GM21717 (cell line): Measurements from ENCODE around the gene MIS12.

ENCODE experiments used
- ATAC-seq: cut with Tn5 transposase; IDR thresholded peaks from one replicate; pipeline ENCODE4 v1.9.1; 2021; ENCODE audit warnings: mild to moderate bottlenecking, moderate library complexity; ENCODE audit not compliant: unreplicated experiment

MIS12 gene

DNA sequence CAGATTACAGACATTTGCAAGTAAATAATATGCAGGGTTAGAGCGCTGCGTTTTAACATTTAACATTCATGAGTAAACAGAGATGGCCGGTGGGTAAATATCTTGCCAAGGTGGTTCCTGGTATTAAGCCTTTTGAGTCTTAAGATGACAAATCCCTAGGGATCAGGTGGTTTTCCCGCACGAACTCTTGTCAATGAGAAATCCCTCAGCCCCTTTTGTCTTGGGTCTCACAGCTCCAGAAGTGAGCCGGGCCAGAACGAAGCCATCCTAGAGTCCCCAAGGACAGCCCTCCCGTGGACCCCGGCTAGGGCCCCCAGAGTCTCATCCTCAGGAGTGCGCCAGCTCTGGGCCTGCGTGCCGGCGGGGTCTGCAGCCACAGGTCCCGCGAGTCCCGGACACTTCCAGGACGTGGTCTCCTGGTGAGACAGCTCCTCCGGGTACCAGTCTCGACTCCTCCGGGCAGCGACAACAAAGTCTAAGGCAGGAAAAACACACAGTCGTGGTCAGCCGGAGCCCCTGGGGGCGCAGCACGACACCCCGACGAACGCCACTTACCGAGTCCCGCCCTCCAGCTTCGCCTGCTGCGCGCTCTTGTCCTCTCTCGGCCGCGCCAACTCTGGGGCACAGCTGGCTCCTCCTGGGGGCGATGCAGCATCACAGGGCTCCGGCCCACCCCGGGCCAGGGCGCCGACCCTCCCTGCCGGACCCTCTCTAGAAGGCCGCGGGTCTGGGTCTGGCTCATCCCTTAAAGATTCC, 13.3 kb downstream of the MIS12 start:
- no peak for ATAC-seq

DNA sequence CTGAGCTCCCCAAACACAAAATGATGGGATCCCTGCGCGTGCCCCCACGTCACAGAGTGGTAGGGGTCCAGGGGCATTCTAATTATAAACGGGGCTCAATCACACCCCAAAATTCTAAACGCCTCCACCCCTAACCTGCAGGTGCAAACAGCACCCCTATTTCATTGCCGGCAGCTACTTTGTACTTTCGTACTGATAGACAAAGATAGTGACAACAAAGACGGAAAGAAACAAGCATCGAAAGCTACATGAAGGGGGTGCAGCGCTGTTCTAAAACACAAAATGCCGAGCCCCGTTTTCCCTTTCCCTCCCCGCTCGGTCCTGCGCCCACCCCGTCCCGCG, 13.9 kb downstream of the MIS12 start:
- ATAC-seq: no peak

DNA sequence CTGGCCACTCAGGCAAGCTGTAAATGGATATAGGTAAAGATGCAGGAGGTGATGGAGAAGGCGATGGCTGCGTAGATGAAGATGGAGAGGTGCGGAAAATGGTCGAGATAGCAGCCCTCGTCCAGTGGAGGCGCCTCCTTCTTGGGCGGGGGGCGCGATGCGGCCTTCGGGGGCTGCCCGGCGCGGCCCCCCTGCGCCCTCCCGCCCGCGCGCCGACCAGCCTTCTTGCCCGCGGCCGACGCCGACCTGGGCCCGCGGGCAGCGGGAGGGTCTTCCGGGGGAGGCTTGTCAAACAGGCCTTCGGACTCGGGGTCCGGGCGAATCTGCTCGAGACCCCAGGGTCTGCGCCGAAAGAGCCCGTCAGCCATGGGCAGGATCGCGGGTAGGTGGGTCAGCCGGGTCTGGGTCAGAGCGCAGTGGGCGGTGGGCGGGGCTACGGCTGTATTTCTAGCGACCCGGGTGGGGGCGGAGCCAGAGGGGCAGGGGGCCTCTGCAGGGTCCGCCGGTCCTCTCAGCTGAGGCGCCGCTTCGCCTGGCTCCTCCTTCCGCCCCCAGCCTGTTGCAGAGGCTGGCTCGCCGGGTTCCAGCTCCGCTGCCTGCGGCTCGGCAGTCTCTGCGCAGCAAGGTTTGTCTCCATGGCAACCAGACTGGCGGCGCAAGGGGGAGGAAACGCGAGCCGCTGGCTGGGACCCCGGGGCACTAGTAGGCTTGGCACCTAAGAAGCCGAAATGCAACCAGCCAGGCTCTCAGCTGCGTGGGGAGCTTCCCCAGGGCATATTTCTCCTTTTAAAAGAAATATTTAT, 14.4 kb downstream of the MIS12 start:
- ATAC-seq: no peak

DNA sequence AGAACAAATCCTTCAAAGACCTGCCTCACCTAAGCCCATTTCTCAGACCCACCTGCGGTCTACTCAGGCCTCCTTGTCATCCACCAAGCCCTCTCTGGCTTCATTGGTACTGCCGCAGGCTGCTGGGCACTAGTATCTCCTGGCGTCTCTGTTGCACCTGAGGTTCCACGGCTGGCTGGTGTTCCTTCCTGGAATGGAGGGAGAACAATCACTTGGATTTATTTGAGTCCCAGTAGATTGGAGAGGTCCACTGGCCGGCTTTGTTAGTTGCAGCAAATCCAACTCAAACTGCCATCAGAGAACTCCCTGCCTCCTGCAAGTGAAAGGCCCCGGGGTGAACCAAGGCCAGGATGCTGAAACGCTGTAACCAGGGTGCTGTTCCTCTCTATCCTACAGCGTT, 15.3 kb downstream of the MIS12 start:
- no peak for ATAC-seq

DNA sequence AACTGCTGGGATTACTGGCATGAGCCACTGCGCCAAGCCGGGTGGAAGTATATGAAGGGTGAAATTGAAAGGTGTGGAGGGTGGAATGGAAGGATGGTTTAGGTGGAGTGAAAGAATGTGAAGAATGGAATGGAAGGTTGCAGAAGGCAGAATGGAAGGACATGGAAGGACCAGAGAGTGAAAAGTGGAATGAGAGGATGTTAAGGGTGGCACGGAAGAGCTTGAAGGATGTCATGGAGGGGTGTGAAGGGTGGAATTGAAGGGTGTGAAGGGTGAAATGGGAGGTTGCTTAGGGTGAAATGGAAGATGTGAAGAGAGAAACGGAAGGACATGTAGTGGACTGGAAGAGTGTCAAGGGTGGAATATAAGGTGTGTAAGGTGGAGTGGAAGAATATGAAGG, 16.2 kb downstream of the MIS12 start:
- no peak for ATAC-seq

DNA sequence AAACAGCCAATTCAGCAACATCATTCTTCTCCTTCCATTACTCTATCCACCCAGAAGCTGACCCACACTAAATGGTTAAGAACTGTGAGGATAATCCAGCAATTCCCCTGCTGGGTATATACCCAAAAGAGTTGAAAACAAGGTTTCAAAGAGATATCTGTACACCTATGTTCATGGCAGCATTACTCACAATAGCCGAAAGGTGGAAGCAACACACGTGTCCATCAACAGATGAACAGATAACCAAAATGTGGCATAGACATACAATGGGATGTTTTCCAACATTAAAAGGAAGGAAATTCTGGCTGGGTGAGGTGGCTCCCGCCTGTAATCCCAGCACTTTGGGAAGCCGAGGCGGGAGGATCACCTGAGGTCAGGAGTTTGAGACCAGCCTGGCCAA, 19.9 kb downstream of the MIS12 start:
- ATAC-seq: no peak

DNA sequence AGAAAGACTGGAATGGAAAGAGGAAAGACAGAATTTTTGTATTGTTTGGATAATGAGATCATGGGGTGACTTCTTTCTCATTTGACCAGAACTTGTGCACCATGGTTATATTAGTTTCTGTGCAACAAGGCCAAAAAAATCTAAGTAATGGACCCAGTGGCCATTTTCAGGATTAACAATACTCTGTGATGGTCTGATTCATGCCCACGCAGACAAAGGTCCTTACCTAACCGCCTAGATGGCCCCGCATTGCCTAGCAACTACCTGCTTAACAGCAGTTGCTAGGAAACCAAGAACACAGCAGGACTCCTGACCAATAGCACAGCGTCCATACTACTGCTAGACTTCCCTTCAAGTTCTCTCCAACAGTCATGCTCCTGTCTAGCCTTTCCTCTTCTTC, 22.4 kb downstream of the MIS12 start:
- ATAC-seq: no peak

DNA sequence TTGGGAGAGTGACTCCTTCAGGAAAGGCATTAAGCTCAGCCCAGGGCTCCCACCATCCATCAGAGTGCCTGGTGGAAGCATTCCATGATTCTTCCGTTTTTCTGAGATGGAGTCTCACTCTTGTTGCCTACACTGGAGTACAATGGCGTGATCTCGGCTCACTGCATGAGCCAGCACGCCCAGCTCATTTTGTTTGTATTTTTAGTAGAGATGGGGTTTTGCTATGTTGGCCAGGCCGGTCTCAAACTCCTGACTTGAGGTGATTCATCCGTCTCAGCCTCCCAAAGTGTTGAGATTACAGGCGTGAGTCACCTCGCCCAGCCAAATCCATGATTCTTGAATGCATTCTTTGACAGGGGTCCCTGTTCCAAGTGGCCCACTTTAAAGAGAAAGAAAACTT, 23.1 kb downstream of the MIS12 start:
- ATAC-seq: no peak

DNA sequence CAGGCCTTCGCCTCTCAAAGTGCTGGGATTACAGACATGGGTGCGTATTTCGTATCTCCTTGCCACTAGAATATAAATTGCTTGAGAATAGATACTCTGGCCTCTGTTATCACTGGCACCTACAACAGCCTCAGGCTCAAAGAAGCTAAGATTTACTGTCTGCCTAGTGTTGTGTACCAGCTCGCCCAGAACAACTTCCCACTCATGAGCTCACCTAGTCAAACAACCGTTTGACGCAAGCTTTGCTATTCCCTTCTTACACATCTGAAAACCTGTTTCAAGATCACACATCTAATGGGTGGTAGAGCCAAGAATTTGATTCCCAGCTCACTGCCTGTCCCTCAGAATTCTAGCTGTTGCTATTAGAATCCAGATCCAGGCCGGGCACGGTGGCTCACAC, 24.4 kb downstream of the MIS12 start:
- ATAC-seq: no peak

DNA sequence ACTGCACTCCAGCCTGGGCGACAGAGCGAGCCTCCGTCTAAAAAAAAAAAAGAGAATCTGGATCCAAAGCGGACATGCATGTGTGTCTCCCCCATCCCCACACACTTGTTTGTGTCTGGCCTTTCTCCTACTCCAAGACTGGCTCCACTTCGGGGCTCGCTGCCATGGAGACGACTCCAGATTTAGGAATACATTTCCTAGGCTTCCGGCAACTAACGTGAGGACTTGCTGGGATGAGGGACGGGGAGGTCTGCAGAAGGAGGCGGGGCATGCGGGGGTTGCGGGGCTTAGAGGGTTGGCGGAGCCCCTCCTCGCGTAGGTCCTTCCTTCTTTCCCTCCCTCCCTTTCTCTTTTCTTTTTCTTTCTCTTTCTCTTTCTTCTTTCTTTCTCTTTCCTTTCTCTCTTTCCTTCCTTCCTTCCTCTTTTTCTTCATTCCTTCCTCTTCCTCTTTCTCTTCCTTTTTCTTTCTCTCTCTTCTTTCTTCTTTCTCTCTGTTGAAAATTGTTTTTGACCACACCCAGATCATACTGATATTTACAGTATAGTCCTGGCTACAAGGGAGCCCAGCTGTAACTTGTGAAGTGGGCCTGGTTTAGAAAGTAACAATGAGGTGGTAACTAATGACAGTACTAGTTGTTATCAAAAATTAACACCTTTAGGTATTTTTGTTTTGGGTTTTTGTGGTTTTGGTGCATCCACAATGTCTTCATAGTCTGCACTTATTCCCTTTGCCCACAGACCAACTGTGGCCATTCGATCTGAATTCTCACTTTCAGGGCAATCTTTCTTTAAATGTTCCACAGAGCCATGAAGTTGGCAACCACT, 25.2 kb downstream of the MIS12 start:
- ATAC-seq: no peak

DNA sequence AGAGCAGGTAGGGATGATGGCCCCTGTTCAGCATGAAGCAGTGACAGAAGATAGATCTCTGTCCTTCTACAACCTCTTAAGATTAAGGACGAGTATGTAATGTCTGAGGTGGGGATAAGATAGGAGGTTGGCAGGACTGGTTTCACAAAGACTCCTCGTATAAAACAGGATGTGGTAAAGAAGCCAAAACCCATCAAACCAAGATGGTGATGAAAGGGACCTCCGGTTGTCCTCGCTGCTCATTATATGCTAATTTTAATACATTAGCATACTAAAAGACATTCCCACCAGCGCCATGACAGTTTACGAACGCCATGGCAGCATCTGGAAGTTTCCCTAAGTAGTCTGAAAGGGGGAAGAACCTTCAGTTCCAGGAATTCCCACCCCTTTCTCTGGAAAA, 27.3 kb downstream of the MIS12 start:
- no peak for ATAC-seq

DNA sequence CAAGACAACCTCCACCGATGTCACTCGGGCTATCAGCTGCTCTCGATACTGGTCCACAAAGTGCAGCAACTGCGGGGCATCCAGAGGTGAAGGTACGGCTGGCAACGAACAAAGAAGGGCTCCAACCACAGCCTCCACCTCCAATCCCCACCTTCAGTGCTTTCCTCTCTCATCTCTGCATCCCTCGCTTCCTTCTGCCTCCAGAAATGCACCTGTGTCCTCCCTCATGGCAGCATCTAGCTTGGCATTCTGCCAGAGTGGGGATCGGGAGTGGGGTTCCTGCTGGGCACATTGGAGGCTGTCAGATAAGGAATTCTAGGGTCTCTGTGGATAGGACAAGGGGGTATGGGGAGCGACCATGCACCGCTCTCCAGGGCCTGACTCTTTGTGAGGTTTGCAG, 28.6 kb downstream of the MIS12 start:
- no peak for ATAC-seq

DNA sequence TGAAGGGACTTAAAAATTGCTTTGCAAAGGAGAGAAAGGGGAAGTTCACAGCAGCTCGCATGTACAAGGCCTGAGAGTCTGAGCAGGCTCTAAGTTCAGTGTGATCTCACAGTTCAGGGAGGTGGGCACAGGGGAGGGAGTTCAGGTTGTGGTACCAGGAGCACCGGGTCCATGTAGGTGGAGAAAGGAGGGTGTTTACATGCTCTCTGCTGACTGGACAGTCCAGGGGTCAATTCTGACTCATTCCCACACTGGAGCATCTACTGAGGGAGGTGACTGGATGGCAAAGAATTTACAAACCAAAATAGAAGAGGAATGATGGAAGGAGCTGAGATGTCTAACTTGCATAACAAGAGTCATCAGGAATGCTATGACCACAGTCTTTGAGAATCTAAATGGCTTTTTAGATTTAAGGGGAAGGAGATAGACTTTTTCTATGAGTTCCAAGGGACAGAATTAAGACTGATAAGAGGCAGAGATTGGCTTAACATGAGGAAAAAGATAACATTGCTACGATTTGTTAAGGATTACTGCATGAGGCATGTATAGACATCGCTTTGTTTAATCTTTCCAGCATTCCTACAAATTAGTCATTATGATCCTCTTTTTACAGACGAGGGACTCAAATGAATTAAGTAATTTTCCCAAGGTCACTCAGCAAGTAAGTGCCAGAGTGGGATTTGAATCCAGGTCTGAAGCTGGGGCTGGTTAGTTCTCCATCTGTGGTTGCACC, 29.9 kb downstream of the MIS12 start:
- no peak for ATAC-seq

DNA sequence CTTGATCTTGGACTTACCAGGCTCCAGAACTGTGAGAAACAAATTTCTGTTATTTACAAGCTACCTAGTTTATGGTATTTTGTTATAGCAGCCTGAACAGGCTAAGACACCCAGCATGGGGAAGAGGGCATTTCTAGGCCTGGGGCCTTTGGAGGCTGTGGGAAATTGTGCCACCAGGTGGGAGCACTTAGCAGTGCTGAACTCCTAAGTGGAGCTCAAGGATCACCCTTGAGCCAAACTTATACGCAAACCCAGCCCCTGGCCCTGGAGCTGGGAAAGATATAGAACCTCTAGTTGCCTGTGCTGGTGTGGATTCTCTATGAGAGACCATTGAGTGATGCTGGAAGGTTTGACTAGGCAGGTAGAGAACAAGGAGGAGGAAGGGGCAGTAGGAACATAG, 36.1 kb downstream of the MIS12 start:
- ATAC-seq: no peak

DNA sequence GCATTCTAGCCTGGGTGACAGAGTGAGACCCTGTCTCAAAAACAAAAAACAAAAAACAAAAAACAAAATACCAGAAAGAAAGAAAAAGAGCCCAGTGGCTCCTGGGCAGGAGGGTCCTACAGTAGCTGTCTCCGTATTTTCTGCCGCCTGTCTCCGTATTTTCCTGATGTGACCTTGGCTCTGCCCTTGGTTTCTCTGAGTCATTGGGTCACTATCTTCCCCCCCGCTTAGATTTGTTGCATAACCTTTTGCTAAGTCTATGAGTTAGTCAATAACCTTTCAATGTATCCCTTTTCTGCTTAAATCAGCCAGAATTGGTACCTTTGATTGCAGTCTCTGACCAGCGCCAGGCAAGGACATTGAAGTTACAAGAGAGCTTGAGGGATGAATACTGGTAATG, 36.9 kb downstream of the MIS12 start:
- no peak for ATAC-seq

DNA sequence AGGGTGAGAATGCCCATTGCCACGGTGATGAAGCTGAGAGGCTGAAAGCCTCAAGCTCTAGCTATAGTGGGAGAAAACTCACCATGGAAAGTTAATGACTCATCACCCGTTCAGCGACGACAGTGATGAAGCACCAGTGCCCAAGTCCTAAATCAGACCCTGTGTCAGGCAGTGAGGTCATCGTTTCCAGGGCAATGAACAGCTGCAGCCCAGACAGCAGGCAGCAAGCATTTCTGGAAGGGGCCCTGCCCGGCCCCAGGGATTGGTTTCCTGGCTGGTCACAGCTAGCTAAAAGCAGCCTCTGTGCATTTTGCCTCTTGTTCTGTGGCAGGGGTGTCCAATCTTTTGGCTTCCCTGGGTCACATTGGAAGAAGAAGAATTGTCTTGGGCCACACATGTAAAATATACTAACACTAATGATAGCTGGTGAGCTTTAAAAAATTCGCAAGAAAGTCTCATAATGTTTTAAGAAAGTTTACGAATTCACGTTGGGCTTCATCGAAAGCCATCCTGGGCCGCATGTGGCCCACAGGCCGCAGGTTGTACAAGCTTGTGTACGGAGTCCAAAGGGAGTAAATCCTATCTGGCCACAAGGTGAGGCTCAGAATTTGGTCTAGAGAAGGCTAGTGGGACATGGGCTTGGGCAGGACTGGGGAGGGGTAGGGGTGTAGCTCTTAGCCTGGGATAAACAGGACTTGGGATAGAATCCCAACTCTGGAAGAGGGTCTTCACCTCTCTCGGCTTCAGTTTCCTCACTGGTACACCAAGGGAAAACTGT, 40.6 kb downstream of the MIS12 start:
- ATAC-seq: no peak

DNA sequence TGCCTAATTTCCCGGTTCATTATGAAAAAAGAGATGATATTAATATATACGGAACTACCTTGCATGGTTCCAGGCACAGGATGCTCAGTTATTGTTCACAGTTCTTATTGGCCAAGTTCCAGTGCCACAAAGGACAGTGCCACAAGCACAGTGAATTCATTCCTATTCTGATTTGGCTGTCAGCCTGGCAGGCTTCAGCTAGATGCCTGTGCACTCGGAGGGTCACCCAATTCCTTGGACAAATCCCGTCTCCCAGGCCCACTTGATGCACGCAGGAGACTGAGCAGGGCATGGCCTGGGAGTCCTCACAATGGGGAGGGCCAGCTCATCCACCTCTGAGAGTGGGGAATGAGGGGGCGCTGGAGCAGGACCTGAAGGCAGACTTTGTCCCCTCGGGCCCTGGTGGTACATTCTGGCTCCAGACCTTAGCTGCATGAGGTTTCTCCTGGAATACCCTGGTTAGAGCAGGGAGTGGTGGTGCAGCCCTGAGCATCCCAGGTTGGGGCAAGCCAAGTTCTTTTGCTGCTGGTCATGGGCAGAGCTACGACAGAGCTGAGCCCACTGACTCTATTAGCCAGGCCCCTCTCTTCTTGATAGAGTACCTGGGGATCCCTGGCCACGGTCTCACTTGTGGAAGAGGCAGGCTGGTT, 41.4 kb downstream of the MIS12 start:
- no peak for ATAC-seq

DNA sequence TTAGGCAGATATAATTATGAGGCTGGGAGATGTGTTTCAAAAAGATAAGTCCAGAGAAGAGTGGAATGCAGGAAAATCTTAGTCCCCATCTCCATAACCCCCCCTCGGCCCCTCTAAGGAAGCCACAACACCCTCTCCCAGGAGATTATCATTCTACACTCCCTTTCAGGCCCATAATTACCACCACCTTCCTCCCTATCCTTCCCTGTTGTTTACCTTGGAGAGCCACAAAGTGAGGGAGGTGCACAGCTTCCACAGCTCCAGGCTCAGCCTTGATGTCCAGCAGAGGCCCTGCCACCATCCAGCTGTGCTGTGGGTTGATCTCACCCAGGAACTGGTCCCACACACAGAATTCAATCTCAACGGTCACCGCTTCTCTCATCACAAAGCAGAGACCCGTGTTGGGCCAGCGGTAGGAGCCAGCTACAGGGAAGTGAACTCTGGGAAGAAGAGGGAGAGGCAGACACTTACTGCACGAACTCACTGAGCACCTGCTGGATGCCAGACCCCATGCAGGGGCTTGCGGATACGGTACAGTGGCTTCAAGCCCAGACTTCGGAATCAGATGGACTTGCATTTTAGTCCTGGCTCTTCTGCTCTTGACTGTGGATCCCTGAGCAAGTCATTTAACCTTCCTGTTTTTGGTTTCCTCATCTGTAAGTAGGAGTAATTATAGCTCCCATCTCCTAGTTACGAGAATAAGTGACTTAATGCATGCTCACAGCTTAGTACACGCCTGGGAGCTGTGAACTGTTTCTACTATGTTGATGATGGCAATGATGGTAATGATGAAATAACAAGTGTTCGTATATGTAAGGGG, 44.1 kb downstream of the MIS12 start:
- ATAC-seq: no peak

DNA sequence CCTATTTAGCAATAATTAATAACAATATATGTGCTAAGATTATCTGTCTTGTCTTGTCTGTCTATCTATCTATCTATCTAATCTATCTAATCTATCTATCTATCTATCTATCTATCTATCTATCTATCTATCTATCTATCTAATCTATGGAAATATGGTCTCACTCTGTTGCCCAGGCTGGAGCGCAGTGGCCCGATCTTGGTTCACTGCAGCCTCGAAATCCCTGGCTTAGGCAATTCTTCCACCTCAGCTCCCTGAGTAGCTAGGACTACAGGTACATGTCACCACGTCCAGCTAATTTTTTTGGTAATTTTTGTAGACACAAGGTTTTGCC, 44.7 kb downstream of the MIS12 start:
- no peak for ATAC-seq
